ENCODE data around the gene ANO4.

GRCh38 chr12:100959481-100959880, 164.9 kb downstream of the ANO4 start:
- TF ChIP-seq CTCF (optimal IDR thresholded peaks at IDR 0.05 in 1 of 3, IDR thresholded peaks at IDR 0.05 in 1 of 3, conservative IDR thresholded peaks at IDR 0.05 in 1 of 3; ENCODE audit: extremely low read depth in 1 of 3, insufficient read depth in 2 of 3, low read length in 3 of 3) (no peak), EZH2 (IDR thresholded peaks at IDR 0.05; ENCODE audit: low read length) (no peak)

All from keratinocyte (primary cell).